Neural crest cell (in vitro differentiated cells): ENCODE measurements around the gene GPR18. TPM values are rescaled to one million over a fixed set of nuclear protein-coding genes. Genes with fewer than 3 reads are reported as not detected.

Source experiments
- DNase-seq: peaks from one replicate; pipeline ENCODE4 v3.0.0; 2021; ENCODE audit warnings: low read depth, mixed read lengths, low spot score
- H3K27ac Mint-ChIP-seq: one replicate; pipeline ENCODE4 v1.8.0; 2021; ENCODE audit warnings: mild to moderate bottlenecking, mixed read lengths; ENCODE audit not compliant: unreplicated experiment
- H3K27me3 Mint-ChIP-seq: 2 replicates; pipeline ENCODE4 v1.8.0; 2021; ENCODE audit warnings: low read depth, mild to moderate bottlenecking, mixed read lengths
- H3K36me3 Mint-ChIP-seq: 2 replicates; pipeline ENCODE4 v1.8.0; 2021; ENCODE audit warnings: low read depth, mild to moderate bottlenecking, mixed read lengths
- H3K4me1 Mint-ChIP-seq: 2 replicates; pipeline ENCODE4 v1.8.0; 2021; ENCODE audit warnings: mixed read lengths
- H3K4me3 Mint-ChIP-seq: one replicate; pipeline ENCODE4 v1.8.0; 2021; ENCODE audit warnings: mild to moderate bottlenecking, mixed read lengths
- H3K9me3 Mint-ChIP-seq: 2 replicates; pipeline ENCODE4 v1.8.0; 2021; ENCODE audit warnings: mixed read lengths
- total RNA-seq: library from RNA; stranded (reverse); gene quantifications from 2 replicates; pipeline ENCODE4 v1.2.1, GENCODE V29; 2021
- TF ChIP-seq, protein P1 (sequence below): fragments of 200-600 bp; sonication (generic); conservative IDR thresholded peaks from 2 replicates; pipeline ENCODE4 v1.5.0; 2021; ENCODE audit warnings: antibody characterized with exemption, mild to moderate bottlenecking

The GPR18 gene
- total RNA-seq, 1 donor from 2014 or later = not detected

DNA sequence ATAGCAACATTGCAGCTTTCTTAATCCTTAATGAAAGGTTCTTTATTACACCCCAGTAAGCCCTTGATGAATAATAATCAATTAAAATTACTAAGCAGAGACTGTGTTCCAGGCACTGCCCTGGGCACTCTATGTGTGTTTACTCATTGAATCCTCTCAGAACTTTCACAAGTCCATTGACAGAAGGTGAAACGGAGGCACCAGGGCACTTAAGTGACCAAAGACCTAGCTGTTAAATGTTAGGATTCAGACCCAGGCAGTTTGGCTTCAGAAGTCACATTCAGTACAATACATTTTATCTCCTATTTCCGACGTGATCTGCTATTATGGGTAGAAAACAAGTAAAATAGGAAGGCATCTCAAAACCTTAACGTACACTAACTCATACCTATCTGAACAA is 46.4 kb upstream of the GPR18 start:
- peaks cover 5% of the 10 kb centered on the region for H3K36me3 Mint-ChIP-seq
- H3K9me3 Mint-ChIP-seq = no peaks in the 10 kb centered on the region
- no peak for DNase-seq
- no peak overlapping the region for H3K4me3 Mint-ChIP-seq
- H3K4me1 Mint-ChIP-seq = peaks cover 26% of the 10 kb centered on the region
- H3K27me3 Mint-ChIP-seq = no peaks in the 10 kb centered on the region
- H3K27ac Mint-ChIP-seq = no peak overlapping the region
- TF ChIP-seq, protein P1, sequence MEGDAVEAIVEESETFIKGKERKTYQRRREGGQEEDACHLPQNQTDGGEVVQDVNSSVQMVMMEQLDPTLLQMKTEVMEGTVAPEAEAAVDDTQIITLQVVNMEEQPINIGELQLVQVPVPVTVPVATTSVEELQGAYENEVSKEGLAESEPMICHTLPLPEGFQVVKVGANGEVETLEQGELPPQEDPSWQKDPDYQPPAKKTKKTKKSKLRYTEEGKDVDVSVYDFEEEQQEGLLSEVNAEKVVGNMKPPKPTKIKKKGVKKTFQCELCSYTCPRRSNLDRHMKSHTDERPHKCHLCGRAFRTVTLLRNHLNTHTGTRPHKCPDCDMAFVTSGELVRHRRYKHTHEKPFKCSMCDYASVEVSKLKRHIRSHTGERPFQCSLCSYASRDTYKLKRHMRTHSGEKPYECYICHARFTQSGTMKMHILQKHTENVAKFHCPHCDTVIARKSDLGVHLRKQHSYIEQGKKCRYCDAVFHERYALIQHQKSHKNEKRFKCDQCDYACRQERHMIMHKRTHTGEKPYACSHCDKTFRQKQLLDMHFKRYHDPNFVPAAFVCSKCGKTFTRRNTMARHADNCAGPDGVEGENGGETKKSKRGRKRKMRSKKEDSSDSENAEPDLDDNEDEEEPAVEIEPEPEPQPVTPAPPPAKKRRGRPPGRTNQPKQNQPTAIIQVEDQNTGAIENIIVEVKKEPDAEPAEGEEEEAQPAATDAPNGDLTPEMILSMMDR = no peak

DNA sequence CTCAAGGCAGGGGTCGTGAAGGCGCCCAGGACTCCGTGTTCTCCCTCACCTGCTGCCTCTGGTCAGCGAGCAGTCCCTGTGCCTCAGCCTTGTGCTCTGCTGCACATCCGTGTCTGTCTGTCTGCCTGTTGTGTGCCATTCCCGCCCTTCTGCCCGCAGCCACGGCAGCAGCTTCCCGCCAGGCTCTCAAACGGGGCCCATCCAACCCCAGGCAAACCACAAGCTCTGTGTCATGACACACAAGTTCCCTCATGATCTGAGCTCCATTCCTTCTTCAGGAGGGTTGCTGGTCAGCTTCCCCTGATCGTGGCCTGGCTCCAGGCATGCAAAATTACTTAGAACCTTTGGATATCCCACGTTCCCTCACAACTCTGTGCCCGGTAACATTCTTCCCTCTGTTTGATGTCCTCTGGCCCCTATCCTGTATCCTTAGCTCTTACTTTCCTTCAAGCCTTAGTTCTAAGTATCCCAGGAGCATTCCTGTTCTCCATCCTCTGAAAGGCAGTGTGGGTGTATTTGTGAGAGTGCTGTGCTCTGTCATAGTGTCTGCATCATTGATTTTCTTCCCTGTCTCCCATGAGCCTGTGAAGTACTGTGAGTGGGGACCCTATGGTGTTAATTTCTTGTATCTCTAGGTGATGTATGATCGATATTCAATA is 45.8 kb upstream of the GPR18 start:
- Mint-ChIP-seq H3K27ac (peak overlapping the region; percentile 68), H3K27me3 (no peaks in the 10 kb centered on the region), H3K9me3 (no peaks in the 10 kb centered on the region), H3K36me3 (peaks cover 5% of the 10 kb centered on the region), H3K4me1 (peaks cover 26% of the 10 kb centered on the region), H3K4me3 (no peak overlapping the region)
- TF ChIP-seq, protein P1 = no peak
- DNase-seq = no peak

DNA sequence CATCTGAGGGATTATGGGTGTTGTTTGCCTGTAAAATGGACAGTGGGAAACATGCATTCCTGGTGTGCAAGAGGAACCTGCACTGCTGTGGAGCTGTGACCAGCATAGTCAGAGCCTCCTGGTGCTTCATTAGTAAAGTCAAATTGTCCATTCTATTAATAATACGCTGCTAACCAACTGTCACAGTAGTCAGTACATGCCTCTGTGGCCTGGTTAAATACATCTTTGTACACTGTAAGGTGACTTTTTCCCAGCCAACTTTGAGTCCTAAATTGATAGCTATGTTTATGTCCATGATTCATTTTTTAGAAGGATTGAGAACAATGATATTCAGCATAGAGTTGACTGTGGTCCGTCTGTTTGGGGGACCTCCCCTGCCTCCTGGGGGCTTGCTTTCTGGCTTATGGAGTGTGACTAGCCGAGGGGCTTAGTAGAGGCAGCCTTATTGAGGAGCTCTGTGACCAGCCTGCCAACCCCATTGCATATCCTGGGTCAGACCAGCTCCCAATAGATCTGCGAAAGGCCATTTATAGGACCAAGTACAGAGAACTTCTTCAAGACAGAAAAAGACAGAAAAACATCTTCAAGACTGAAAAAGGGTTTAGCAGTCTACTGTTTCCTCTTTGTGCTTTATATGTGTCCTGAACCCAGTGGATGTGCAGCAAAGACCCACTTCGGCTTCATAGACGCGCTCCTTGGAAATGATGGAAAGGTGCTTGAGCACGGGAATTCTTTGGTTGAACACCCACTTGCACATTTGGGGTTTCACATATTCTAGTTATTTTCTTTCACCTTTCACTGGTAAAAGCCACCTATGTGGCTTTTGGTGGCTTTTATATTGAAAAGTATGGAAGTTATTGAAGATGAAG is 44.7 kb upstream of the GPR18 start:
- Mint-ChIP-seq H3K27me3 (no peaks in the 10 kb centered on the region), H3K4me1 (peaks cover 19% of the 10 kb centered on the region), H3K36me3 (no peaks in the 10 kb centered on the region), H3K4me3 (no peak overlapping the region), H3K27ac (no peak overlapping the region), H3K9me3 (no peaks in the 10 kb centered on the region)
- DNase-seq = no peak
- TF ChIP-seq, protein P1 = no peak

DNA sequence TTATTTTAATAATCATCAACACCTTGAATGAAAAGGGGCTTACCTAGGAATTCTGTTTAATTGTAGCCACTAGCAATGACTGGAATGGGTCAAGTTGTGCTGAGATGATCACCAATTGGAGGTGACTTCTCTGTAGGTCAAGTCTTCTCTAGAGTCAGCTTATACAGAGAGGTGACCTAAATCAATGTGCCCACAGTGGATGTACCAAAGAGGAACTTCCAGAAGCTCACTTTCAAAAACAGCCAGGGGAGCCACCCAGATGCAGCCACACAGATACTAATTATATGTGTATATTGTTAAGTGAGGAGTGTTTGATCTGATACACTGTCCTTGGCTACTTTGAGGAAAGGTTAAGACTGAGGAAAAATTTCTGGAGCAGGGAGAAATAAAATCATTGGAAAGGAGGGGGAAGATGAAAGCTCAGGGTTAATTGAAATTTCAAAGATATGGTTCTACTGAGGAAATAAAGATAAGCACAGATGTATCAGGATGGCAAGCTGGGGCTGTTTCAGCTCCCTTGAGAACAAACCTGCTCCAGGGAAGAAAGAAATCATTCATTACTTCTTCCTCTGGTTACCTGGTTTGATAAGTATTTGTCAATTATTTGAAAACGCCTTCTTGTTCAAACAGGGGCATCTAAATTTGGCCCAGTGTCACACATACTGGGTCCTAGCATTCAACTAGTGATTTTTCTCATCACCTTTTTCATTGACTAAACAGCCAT is 43.9 kb upstream of the GPR18 start:
- H3K36me3 Mint-ChIP-seq = no peaks in the 10 kb centered on the region
- H3K4me1 Mint-ChIP-seq = peaks cover 11% of the 10 kb centered on the region
- DNase-seq = no peak
- no peak overlapping the region for H3K4me3 Mint-ChIP-seq
- no peaks in the 10 kb centered on the region for H3K9me3 Mint-ChIP-seq
- no peaks in the 10 kb centered on the region for H3K27me3 Mint-ChIP-seq
- TF ChIP-seq, protein P1 = no peak
- no peak overlapping the region for H3K27ac Mint-ChIP-seq

DNA sequence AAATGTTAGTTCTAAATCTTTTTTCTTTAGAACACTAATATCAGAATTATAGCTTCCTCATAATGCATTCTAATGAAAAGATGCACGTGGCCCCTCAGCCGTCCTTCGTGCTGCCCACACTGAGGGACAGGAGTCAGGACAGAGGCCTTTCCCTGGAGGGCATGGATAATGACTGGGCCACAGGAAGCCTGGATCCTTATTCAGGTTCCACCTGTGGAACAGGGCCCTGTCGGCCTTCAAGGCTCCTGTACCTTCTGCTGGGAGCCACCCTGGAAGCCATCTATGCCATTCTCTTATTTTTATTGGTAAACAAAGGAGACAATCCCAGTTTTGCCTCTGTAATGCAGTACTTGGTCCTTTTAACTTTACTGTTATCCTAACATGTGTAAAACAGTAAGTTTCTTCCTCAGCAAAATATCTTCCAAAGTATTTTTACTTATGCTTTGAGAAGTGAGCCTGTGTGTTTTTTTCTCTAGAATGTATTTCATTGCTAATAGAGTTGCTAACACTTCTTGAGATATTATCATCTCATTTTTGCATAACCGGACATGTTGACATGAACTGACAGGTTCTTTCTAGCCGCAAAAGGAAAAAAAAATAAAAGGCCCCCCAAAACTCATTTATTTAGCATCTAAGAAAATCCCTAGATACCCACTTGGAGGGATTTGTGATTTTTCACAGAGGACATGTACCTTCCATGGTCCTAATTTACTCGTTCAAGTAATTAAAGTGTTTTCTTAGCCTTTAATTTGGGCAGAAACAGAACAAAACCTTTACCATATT is 43.1 kb upstream of the GPR18 start:
- H3K9me3 Mint-ChIP-seq = no peaks in the 10 kb centered on the region
- no peak overlapping the region for H3K4me3 Mint-ChIP-seq
- H3K27ac Mint-ChIP-seq = no peak overlapping the region
- H3K4me1 Mint-ChIP-seq = peaks cover 2% of the 10 kb centered on the region
- H3K36me3 Mint-ChIP-seq = no peaks in the 10 kb centered on the region
- TF ChIP-seq, protein P1 = no peak
- DNase-seq = no peak
- H3K27me3 Mint-ChIP-seq = no peaks in the 10 kb centered on the region
